GM19372 (cell line): ENCODE data around the gene ERC2.

Experiments used
- ATAC-seq: cut with Tn5 transposase; IDR thresholded peaks from one replicate; pipeline ENCODE4 v1.9.1; 2021; ENCODE audit warnings: mild to moderate bottlenecking, low read depth, moderate library complexity; ENCODE audit not compliant: unreplicated experiment

Gene ERC2

GRCh38 chr3:55559500-55560423, 908.5 kb downstream of the ERC2 start:
- no peak for ATAC-seq

- no peak for ATAC-seq
These were observed 910.0 kb downstream of the ERC2 start for GRCh38 chr3:55558316-55558715.

GRCh38 chr3:55557549-55557948, 910.7 kb downstream of the ERC2 start:
- no peak for ATAC-seq

GRCh38 chr3:55556619-55557537, 911.4 kb downstream of the ERC2 start:
- no peak for ATAC-seq

- no peak for ATAC-seq
These were observed 912.2 kb downstream of the ERC2 start for GRCh38 chr3:55555873-55556618.

GRCh38 chr3:55554634-55555425, 913.4 kb downstream of the ERC2 start:
- ATAC-seq: no peak

GRCh38 chr3:55551644-55552043, 916.6 kb downstream of the ERC2 start:
- no peak for ATAC-seq

GRCh38 chr3:55549177-55549576, 919.1 kb downstream of the ERC2 start:
- ATAC-seq: no peak

GRCh38 chr3:55546866-55547669, 921.2 kb downstream of the ERC2 start:
- no peak for ATAC-seq

GRCh38 chr3:55545995-55546394, 922.3 kb downstream of the ERC2 start:
- ATAC-seq: no peak

- no peak for ATAC-seq
These were observed 924.0 kb downstream of the ERC2 start for GRCh38 chr3:55544219-55544618.

GRCh38 chr3:55543181-55543614, 925.1 kb downstream of the ERC2 start:
- no peak for ATAC-seq

GRCh38 chr3:55541456-55541855, 926.8 kb downstream of the ERC2 start:
- ATAC-seq: no peak

GRCh38 chr3:55541016-55541415, 927.3 kb downstream of the ERC2 start:
- ATAC-seq: no peak

GRCh38 chr3:55540579-55540978, 927.7 kb downstream of the ERC2 start:
- ATAC-seq: no peak

GRCh38 chr3:55538158-55538557, 930.1 kb downstream of the ERC2 start:
- no peak for ATAC-seq

GRCh38 chr3:55537563-55537962, 930.7 kb downstream of the ERC2 start:
- ATAC-seq: no peak

GRCh38 chr3:55537129-55537528, 931.1 kb downstream of the ERC2 start:
- no peak for ATAC-seq

- no peak for ATAC-seq
These were observed 933.4 kb downstream of the ERC2 start for GRCh38 chr3:55534876-55535275.
